Activated CD4-positive, alpha-beta memory T cell treated with anti-CD3 and anti-CD28 coated beads, Interleukin-2, amount 10 ng/mL, durations not matched to agents 7 days and 5 days (primary cell): ENCODE data around the gene ERAP2. TPM values are rescaled to one million over a fixed set of nuclear protein-coding genes. Genes with fewer than 3 reads are reported as not detected.

Experiments
- CTCF ChIA-PET: fragments of 350-600 bp; sonication (Branson Sonifier 250); formaldehyde crosslinking; loops from one replicate; lab custom pipeline; 2021; ENCODE audit warnings: antibody characterized with exemption, inconsistent platforms; lab: Charles Lee
- POLR2A ChIA-PET: fragments of 350-600 bp; sonication (Branson Sonifier 250); formaldehyde crosslinking; loops from one replicate; lab custom pipeline; 2021; ENCODE audit warnings: antibody characterized with exemption; lab: Charles Lee
- DNase-seq: peaks from one replicate; pipeline ENCODE4 v3.0.0-alpha.2; 2020
- H3K27ac Mint-ChIP-seq: one replicate; pipeline ENCODE4 v1.8.0; 2021; ENCODE audit warnings: mild to moderate bottlenecking, mixed read lengths
- H3K27me3 Mint-ChIP-seq: one replicate; pipeline ENCODE4 v1.8.0; 2021; ENCODE audit warnings: mixed read lengths
- H3K36me3 Mint-ChIP-seq: one replicate; pipeline ENCODE4 v1.8.0; 2021; ENCODE audit warnings: low read depth, mixed read lengths
- H3K4me1 Mint-ChIP-seq: one replicate; pipeline ENCODE4 v1.8.0; 2021; ENCODE audit warnings: mixed read lengths
- H3K4me3 Mint-ChIP-seq: one replicate; pipeline ENCODE4 v1.8.0; 2021; ENCODE audit warnings: mild to moderate bottlenecking, mixed read lengths
- H3K9me3 Mint-ChIP-seq: one replicate; pipeline ENCODE4 v1.8.0; 2021; ENCODE audit warnings: mixed read lengths
- total RNA-seq, 2 experiments: library from RNA; stranded (reverse); gene quantifications; one replicate each; pipeline ENCODE4 v1.2.3, GENCODE V29; 2021

ERAP2 gene
- total RNA-seq, 2 experiments from 2014 or later = 91.3 to 93.9 TPM

- no peak for DNase-seq
- Mint-ChIP-seq H3K4me1 (peaks cover 73% of the 10 kb centered on the region), H3K4me3 (no peak overlapping the region), H3K36me3 (peaks cover 45% of the 10 kb centered on the region), H3K9me3 (no peaks in the 10 kb centered on the region), H3K27ac (no peak overlapping the region), H3K27me3 (no peaks in the 10 kb centered on the region)
- ChIA-PET CTCF (interaction anchor here (0.7 to 2.7 kb wide), 3 partner anchors 23 to 72 kb away, joined by 4 to 8 read pairs (median 4); partner anchors contain the start of gene LNPEP), POLR2A (interaction anchor here (1.1 to 6.9 kb wide), 5 partner anchors 13 to 136 kb away, joined by 3 to 138 read pairs (median 3); partner anchors contain the start of gene LNPEP)
Observed at GRCh38 chr5:96958977-96959376, 82.7 kb downstream of the ERAP2 start.

DNA sequence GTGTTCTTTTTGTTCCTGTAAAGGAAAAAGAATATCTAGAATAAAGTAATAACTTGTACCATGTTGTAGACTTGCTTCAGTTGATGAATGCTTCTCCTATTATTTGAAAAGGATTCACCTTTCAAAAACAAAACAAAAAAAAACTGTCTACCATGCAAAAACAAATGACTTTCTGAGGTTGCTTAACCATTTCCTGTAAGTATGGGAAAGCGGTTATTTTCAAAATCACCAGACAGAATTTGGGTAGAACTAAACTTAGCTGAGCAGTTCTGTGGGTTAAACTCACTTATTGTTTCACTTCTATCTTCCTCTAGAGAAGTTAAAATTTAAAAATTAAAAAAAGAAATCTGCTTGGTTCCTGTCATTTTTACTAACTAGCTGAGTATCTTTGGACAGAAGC lies 84.8 kb downstream of the ERAP2 start:
- no peak for DNase-seq
- no peaks in the 10 kb centered on the region for H3K9me3 Mint-ChIP-seq
- ChIA-PET CTCF (interaction anchor here (0.9 to 2.7 kb wide), 4 partner anchors 25 to 201 kb away, joined by 5 to 14 read pairs (median 6); partner anchors contain the start of gene LNPEP), POLR2A (interaction anchor here (0.7 to 6.9 kb wide), 10 partner anchors 13 to 153 kb away, joined by 3 to 138 read pairs (median 5); partner anchors contain the start of genes ERAP1, ERAP2 and LNPEP)
- H3K27me3 Mint-ChIP-seq = no peaks in the 10 kb centered on the region
- peaks cover 53% of the 10 kb centered on the region for H3K36me3 Mint-ChIP-seq
- H3K4me1 Mint-ChIP-seq = peaks cover 77% of the 10 kb centered on the region
- H3K27ac Mint-ChIP-seq = peak overlapping the region; percentile 79
- H3K4me3 Mint-ChIP-seq = peak overlapping the region; percentile 21

DNA sequence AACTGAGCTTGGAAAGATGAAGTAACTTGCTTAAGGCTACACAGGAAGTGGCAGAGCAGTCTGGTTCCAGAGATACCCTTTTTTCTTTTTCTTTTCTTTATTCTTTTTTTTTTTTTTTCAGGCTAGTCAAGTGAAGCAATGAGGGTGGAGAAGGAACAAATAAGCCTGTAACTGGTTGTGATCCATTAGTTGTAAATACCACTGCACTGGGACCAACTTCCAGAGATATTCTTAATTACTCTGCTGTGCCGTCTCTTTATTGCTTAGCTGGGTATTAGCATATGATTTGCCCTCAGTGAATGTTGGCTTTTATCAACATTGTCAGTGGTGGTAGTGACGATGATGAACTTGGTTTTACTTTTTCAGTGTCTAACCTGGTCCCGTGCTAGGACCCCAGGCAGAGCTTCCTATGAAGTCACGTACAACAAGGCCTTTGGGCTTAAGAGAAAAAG lies 86.3 kb downstream of the ERAP2 start:
- Mint-ChIP-seq H3K36me3 (peaks cover 54% of the 10 kb centered on the region), H3K4me3 (peak overlapping the region; percentile 39), H3K27ac (peak overlapping the region; percentile 74), H3K4me1 (peaks cover 63% of the 10 kb centered on the region), H3K27me3 (no peaks in the 10 kb centered on the region), H3K9me3 (no peaks in the 10 kb centered on the region)
- ChIA-PET POLR2A (interaction anchor here (0.7 to 6.9 kb wide), 6 partner anchors 12 to 300 kb away, joined by 3 to 138 read pairs (median 4); partner anchors contain the start of genes CAST, ERAP1 and LNPEP), CTCF (interaction anchor here (0.9 to 2.1 kb wide), 9 partner anchors 25 to 201 kb away, joined by 3 to 14 read pairs (median 4); partner anchors contain the start of genes LIX1 and LNPEP)
- DNase-seq = no peak

DNA sequence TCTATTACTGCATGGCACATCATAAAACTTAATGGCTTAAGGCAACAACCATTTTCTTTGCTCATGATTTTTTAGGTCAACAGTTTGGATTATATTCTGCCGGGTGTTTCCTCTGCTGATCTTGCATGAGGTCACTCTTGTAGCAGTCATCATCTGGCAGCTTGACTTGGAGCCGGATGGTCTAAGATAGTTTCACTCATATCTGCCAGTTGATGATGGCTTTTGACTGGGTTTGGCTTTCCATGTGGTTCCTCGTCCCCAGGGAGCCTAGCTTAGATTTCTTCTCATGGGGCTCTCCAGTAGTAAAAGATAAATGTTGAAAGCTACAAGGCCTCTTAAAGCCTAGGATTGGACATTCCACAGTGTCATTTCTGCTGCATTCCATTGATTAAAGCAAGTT lies 87.0 kb downstream of the ERAP2 start:
- Mint-ChIP-seq H3K4me3 (no peak overlapping the region), H3K27ac (peak overlapping the region; percentile 74), H3K27me3 (no peaks in the 10 kb centered on the region), H3K4me1 (peaks cover 56% of the 10 kb centered on the region), H3K36me3 (peaks cover 52% of the 10 kb centered on the region), H3K9me3 (no peaks in the 10 kb centered on the region)
- ChIA-PET POLR2A (interaction anchor here (0.7 to 6.9 kb wide), 5 partner anchors 11 to 155 kb away, joined by 3 to 138 read pairs (median 5); partner anchors contain the start of genes ERAP1 and LNPEP), CTCF (interaction anchor here (0.9 to 1.5 kb wide), 6 partner anchors 26 to 179 kb away, joined by 3 to 6 read pairs (median 4); partner anchors contain the start of genes LIX1 and LNPEP)
- peak; percentile 36 for DNase-seq

DNA sequence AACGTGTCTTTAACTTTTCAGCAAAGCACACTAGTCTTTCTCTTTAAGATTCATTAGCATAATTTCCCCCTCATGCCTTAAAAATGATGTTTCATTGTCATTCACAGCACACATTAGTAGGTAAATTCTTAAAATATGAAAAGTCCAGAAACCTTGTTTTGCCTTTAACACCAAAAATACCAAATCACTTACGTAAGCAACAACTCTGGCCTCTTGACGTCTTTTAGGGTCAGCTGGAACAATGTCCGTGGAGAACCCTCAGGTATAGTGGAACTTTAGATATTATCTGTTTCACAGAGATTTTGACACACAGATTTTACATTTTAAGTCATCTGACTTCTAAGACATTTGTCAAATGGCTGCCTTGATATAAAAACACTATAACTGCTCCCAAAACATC lies 90.5 kb downstream of the ERAP2 start:
- peaks cover 50% of the 10 kb centered on the region for H3K36me3 Mint-ChIP-seq
- CTCF ChIA-PET = interaction anchor here (0.7 kb wide), 2 partner anchors 34 to 97 kb away, joined by 3 read pairs; no protein-coding TSS in a partner anchor
- H3K27me3 Mint-ChIP-seq = no peaks in the 10 kb centered on the region
- peaks cover 46% of the 10 kb centered on the region for H3K4me1 Mint-ChIP-seq
- no peaks in the 10 kb centered on the region for H3K9me3 Mint-ChIP-seq
- no peak overlapping the region for H3K27ac Mint-ChIP-seq
- no peak overlapping the region for H3K4me3 Mint-ChIP-seq
- POLR2A ChIA-PET = interaction anchor here (1.0 to 1.4 kb wide), 2 partner anchors 97 to 159 kb away, joined by 5 read pairs; partner anchors contain the start of gene ERAP1
- no peak for DNase-seq

DNA sequence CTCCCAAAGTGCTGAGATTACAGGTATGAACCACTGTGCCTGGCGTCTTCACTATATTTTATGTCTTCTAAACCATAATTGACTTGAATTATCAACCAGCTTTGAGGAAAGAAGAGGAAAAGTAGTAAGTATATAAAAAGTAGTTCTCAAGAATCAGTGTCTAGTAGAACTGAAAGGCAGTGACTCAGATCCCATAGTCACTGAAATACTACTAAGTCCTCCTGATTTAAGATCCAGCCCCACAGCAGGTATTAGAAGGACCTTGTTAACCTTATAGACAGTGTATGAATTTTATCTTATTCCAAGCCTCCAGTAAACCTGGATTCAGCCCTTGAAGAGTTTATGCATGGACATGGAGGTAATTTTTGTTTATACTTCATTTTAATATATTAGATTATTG lies 91.1 kb downstream of the ERAP2 start:
- Mint-ChIP-seq H3K27ac (no peak overlapping the region), H3K4me3 (no peak overlapping the region), H3K36me3 (peaks cover 55% of the 10 kb centered on the region), H3K9me3 (no peaks in the 10 kb centered on the region), H3K4me1 (peaks cover 44% of the 10 kb centered on the region), H3K27me3 (no peaks in the 10 kb centered on the region)
- CTCF ChIA-PET = no interaction called here
- POLR2A ChIA-PET = interaction anchor here (1.4 kb wide), 1 partner anchor 160 kb away, joined by 5 read pairs; the partner anchor contains the start of gene ERAP1
- no peak for DNase-seq

DNA sequence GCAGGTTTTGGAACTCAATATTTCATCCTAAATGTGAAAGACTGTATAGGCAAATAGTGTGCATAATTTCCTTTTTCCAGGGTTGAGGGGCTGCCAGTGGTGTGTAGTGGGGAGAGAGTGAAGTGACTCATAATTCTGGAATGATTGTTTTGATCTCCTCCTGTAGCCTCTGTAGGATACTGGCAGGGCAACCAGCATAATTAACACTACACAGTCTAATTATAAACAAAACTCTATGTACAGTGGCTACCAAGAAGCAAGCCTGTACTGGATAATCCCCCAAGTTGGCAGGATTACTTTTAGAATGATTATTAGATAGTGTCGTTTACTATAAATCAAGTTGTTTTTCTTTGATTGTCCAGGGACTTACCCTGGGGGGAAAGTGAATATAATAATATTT lies 91.8 kb downstream of the ERAP2 start:
- POLR2A ChIA-PET = no interaction called here
- no peak overlapping the region for H3K27ac Mint-ChIP-seq
- CTCF ChIA-PET = no interaction called here
- H3K4me1 Mint-ChIP-seq = peaks cover 44% of the 10 kb centered on the region
- H3K9me3 Mint-ChIP-seq = no peaks in the 10 kb centered on the region
- peaks cover 55% of the 10 kb centered on the region for H3K36me3 Mint-ChIP-seq
- no peaks in the 10 kb centered on the region for H3K27me3 Mint-ChIP-seq
- no peak for DNase-seq
- no peak overlapping the region for H3K4me3 Mint-ChIP-seq

GRCh38 chr5:96968614-96969013 lies 92.3 kb downstream of the ERAP2 start:
- H3K4me1 Mint-ChIP-seq = peaks cover 43% of the 10 kb centered on the region
- no peak overlapping the region for H3K27ac Mint-ChIP-seq
- ChIA-PET CTCF (no interaction called here), POLR2A (interaction anchor here (0.7 kb wide), 2 partner anchors 32 to 161 kb away, joined by 3 read pairs; partner anchors contain the start of genes ERAP1 and LNPEP)
- no peak for DNase-seq
- no peak overlapping the region for H3K4me3 Mint-ChIP-seq
- H3K27me3 Mint-ChIP-seq = no peaks in the 10 kb centered on the region
- H3K36me3 Mint-ChIP-seq = peaks cover 51% of the 10 kb centered on the region
- no peaks in the 10 kb centered on the region for H3K9me3 Mint-ChIP-seq

Other genes starting within 250 kb of the ERAP2 start
- 100 to 1,000 TPM; 170 to 179 TPM for gene CAST, start 214.1 kb upstream of the ERAP2 start, total RNA-seq
- gene ERAP1, start 68.6 kb upstream of the ERAP2 start, total RNA-seq = 100 to 1,000 TPM; 140 TPM
- 10 to 100 TPM; 79.2 to 80.8 TPM for gene LNPEP, start 59.6 kb downstream of the ERAP2 start, total RNA-seq